ENCODE results near the gene SREK1IP1. TPM values are rescaled to one million over a fixed set of nuclear protein-coding genes. Genes with fewer than 3 reads are reported as not detected.

SREK1IP1 gene
- 26.1 and 37.9 TPM in 2 replicates for total RNA-seq (ENCODE audit: low replicate concordance)

- TF ChIP-seq CTCF (IDR thresholded peaks at IDR 0.05) (peak; percentile 10), EZH2phosphoT487 (IDR thresholded peaks at IDR 0.05) (no peak)
- H3K36me3 Mint-ChIP-seq, result peaks cover 6% of the 10 kb centered on the region
Observed at GRCh38 chr5:64768358-64769312, at the start of gene SREK1IP1, which contains the start of gene CWC27. TSS of gene SREK1IP1 (minus strand) at chr5:64768691. CDS start at chr5:64768517, 174 bp downstream. TSS of gene CWC27 (plus strand) at chr5:64768930. CDS start at chr5:64769147, 217 bp downstream.

GRCh38 chr5:64818245-64818644, 49.8 kb upstream of the SREK1IP1 start:
- no peak overlapping the region for H3K27ac Mint-ChIP-seq
- no peaks in the 10 kb centered on the region for H3K27me3 Mint-ChIP-seq (ENCODE audit: insufficient read depth, low read depth)
- H3K27me3 ChIP-seq, result no peaks in the 10 kb centered on the region

More at GRCh38 chr5:64768358-64769312, at the start of gene SREK1IP1, which contains the start of gene CWC27:
- H3K27ac Mint-ChIP-seq, result peak within 1 kb of the TSS; percentile 100
- Histone ChIP-seq H2AFZ (replicated peaks) (peak within 1 kb of the TSS; percentile 99), H3K4me3 (peak within 1 kb of the TSS; percentile 90), H3K9ac (peak within 1 kb of the TSS; percentile 99), H3K79me2 (ENCODE audit: low read depth) (peaks cover 94% of the 10 kb centered on the region), H3K9me3 (ENCODE audit: low read depth) (no peaks in the 10 kb centered on the region), H3K27me3 (no peaks in the 10 kb centered on the region), H3F3A (ENCODE audit: low read depth) (peaks cover 7% of the 10 kb centered on the region), H3K4me2 (peak within 1 kb of the TSS; percentile 91), H3K36me3 (peaks cover 4% of the 10 kb centered on the region), H4K20me1 (ENCODE audit: low read depth) (peaks cover 9% of the 10 kb centered on the region), H3K27ac (peak within 1 kb of the TSS; percentile 98), H3K4me1 (peaks cover 31% of the 10 kb centered on the region)
- H3K9me3 Mint-ChIP-seq, result no peaks in the 10 kb centered on the region
- H3K4me1 Mint-ChIP-seq, result peaks cover 25% of the 10 kb centered on the region
- peak; percentile 93 for DNase-seq (ENCODE audit: low spot score)
- peak within 1 kb of the TSS; percentile 100 for H3K4me3 Mint-ChIP-seq
- H3K27me3 Mint-ChIP-seq (ENCODE audit: insufficient read depth, low read depth), result peaks cover 2% of the 10 kb centered on the region

GRCh38 chr5:64814073-64814472, 45.6 kb upstream of the SREK1IP1 start:
- H3K4me2 ChIP-seq, result no peak overlapping the region
- no peaks in the 10 kb centered on the region for H3K9me3 ChIP-seq (ENCODE audit: low read depth)
- H3K27ac ChIP-seq, result no peak overlapping the region
- H3K9ac ChIP-seq, result no peak overlapping the region
- H3K4me3 ChIP-seq, result no peak overlapping the region
- no peak for DNase-seq (ENCODE audit: low spot score)
- Mint-ChIP-seq H3K27me3 (ENCODE audit: insufficient read depth, low read depth) (no peaks in the 10 kb centered on the region), H3K27ac (no peak overlapping the region), H3K9me3 (no peaks in the 10 kb centered on the region), H3K4me1 (peaks cover 3% of the 10 kb centered on the region), H3K4me3 (no peak overlapping the region), H3K36me3 (no peaks in the 10 kb centered on the region)
- no peaks in the 10 kb centered on the region for H3K36me3 ChIP-seq
- no peaks in the 10 kb centered on the region for H3K4me1 ChIP-seq
- H4K20me1 ChIP-seq (ENCODE audit: low read depth), result no peaks in the 10 kb centered on the region
- TF ChIP-seq EZH2 (IDR thresholded peaks at IDR 0.05) (no peak), EZH2phosphoT487 (IDR thresholded peaks at IDR 0.05) (no peak), CTCF (IDR thresholded peaks at IDR 0.05) (no peak)
- H3K27me3 ChIP-seq, result no peaks in the 10 kb centered on the region
- H2AFZ ChIP-seq (replicated peaks), result no peak overlapping the region
- no peaks in the 10 kb centered on the region for H3F3A ChIP-seq (ENCODE audit: low read depth)
- H3K79me2 ChIP-seq (ENCODE audit: low read depth), result no peaks in the 10 kb centered on the region

More at GRCh38 chr5:64818245-64818644, 49.8 kb upstream of the SREK1IP1 start:
- no peaks in the 10 kb centered on the region for H3K4me1 ChIP-seq
- Mint-ChIP-seq H3K9me3 (no peaks in the 10 kb centered on the region), H3K4me3 (no peak overlapping the region), H3K4me1 (peaks cover 3% of the 10 kb centered on the region), H3K36me3 (no peaks in the 10 kb centered on the region)
- H3F3A ChIP-seq (ENCODE audit: low read depth), result no peaks in the 10 kb centered on the region
- no peak overlapping the region for H3K27ac ChIP-seq
- H4K20me1 ChIP-seq (ENCODE audit: low read depth), result no peaks in the 10 kb centered on the region
- H3K79me2 ChIP-seq (ENCODE audit: low read depth), result no peaks in the 10 kb centered on the region
- no peak overlapping the region for H3K9ac ChIP-seq
- no peak for DNase-seq (ENCODE audit: low spot score)
- H3K9me3 ChIP-seq (ENCODE audit: low read depth), result no peaks in the 10 kb centered on the region
- no peak for TF ChIP-seq CTCF (IDR thresholded peaks at IDR 0.05)
- no peak for TF ChIP-seq EZH2phosphoT487 (IDR thresholded peaks at IDR 0.05)
- no peak for TF ChIP-seq EZH2 (IDR thresholded peaks at IDR 0.05)
- H3K4me3 ChIP-seq, result no peak overlapping the region
- no peaks in the 10 kb centered on the region for H3K36me3 ChIP-seq
- H3K4me2 ChIP-seq, result no peak overlapping the region
- H2AFZ ChIP-seq (replicated peaks), result no peak overlapping the region
